Pancreas (tissue), 10 donors: ENCODE results near the gene KCTD21. TPM values are rescaled to one million over a fixed set of nuclear protein-coding genes. Genes with fewer than 3 reads are reported as not detected.
"Not testable (repeated sequence)": the region's sequence is repeated elsewhere in the genome, so short reads cannot be mapped to it uniquely, and the experiment has no call there.

ENCODE experiments used
- ATAC-seq, 4 donors: fragments of 200-7000 bp; cut with Tn5 transposase; one replicate each; pipeline versions ENCODE4 v1.8.0 to v1.9.1; 2020; ENCODE audit warnings: mild to moderate bottlenecking in 4 of 4, moderate library complexity in 4 of 4
- DNase-seq, 6 donors: peaks; one replicate each; pipeline ENCODE4 v3.0.0-alpha.2; 2020
- FAIRE-seq: peaks from 2 replicates; lab custom pipeline; 2012; peaks lifted over from hg19 to GRCh38; lab: Jason Lieb, UNC
- H3K27ac ChIP-seq, 4 donors: fragments of 200-600 bp; sonication (generic); 1 replicate in 3 of 4; 2 replicates in 1 of 4; pipeline versions ENCODE4 v1.5.0 to v1.8.0; 2020
- H3K27me3 ChIP-seq, 4 donors: fragments of 200-600 bp; one replicate each; pipeline ENCODE4 v1.8.0; 2021
- H3K36me3 ChIP-seq, 3 donors: fragments of 200-600 bp; sonication (generic) in 1 of 3; one replicate each; pipeline versions ENCODE4 v1.5.0 to v1.8.0; 2020 to 2021
- H3K4me1 ChIP-seq, 3 donors: fragments of 200-600 bp; one replicate each; pipeline ENCODE4 v1.8.0; 2021
- H3K4me3 ChIP-seq, 4 donors: fragments of 200-600 bp; sonication (generic) in 2 of 4; one replicate each; pipeline versions ENCODE4 v1.5.0 to v1.8.0; 2020 to 2021
- H3K9me3 ChIP-seq, 4 donors: fragments of 200-600 bp; one replicate each; pipeline ENCODE4 v1.8.0; 2021
- WGBS, 2 donors: extraction: QIAGEN DNeasy Blood & Tissue Kit; methylation state at CpG; one replicate each; pipeline ENCODE4 v1.1.7; 2013; 5-methylcytosine and 5-hydroxymethylcytosine counted together
- intact Hi-C, 3 donors: fragments of 100-400 bp; cut with DNase I; formaldehyde crosslinking; loops; one replicate each; pipeline versions ENCODE4 v1.11.1 to v1.14.2; 2022
- polyA plus RNA-seq, 2 donors: library from polyadenylated mRNA; stranded (reverse); fragments of 200-250 nt; gene quantifications; one replicate each; pipeline ENCODE4 v1.2.3, GENCODE V29; 2013
- total RNA-seq, 6 donors: library from RNA; stranded (reverse); fragmentation: NEBNext Ultra II Directional in 4 of 6; extraction: Animal tissue kit (Norgen Biotek cat#: 25700) in 4 of 6; gene quantifications; one replicate each; pipeline versions ENCODE4 v1.2.1 to v1.2.4, GENCODE V29; 2021 to 2023
- TF ChIP-seq, protein P1 (sequence below), 4 donors: fragments of 200-600 bp; sonication (generic) in 3 of 4; IDR thresholded peaks; one replicate each; pipeline versions ENCODE4 v1.5.0 to v1.8.0; 2021; ENCODE audit warnings: antibody characterized with exemption in 4 of 4
- donor health status: healthy with polysubstance abuse.
- donor health status: DM: no; HTN: no; CAD: no; lungs with moderate emphysema.
- donor health status: DM: no; HTN: no; CAD: no.
- donor health status: control.
- donor health status: control.
- donor health status: Bipolar disorder and iron deficiency.
- donor health status: DM: yes; HTN: yes; CAD: no.
- donor health status: DM: no; HTN: no; CAD: no.
- donor health status: DM: no; HTN: no; CAD: no.
- donor health status: DM: yes; HTN: yes; CAD: no.

Gene KCTD21
- total and polyA plus RNA-seq, 8 donors = 1.9 to 4.8 (median 2.7) TPM

DNA sequence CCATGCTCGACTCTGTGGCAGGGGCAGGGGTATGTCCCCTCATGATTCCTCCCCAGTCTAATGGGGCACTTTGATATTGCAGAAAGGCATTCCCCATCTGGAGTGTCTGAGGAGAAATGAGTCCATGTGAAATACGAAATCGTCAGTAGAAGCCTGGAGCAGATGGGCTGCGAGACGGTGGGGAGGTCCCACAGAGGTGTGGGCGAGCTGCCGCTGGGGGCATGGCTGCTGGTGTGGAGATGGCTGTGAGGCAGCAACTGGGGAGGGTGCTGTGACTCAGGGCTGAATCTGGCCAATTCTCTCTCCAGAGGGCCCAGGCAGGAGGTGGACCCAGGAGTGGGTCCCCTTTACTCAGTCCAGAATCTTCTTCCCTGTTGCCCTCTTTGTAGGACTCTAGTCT, 11.2 kb downstream of the KCTD21 start:
- ATAC-seq (no peak), FAIRE-seq (no peak), DNase-seq (no peak)
- H3K9me3 ChIP-seq = no peaks in the 10 kb centered on the region
- H3K4me3 ChIP-seq = no peak overlapping the region
- 96% methylated on average over 7 of the region's 7 CpGs for WGBS, 2 donors
- H3K27me3 ChIP-seq = no peaks in the 10 kb centered on the region
- TF ChIP-seq, protein P1, sequence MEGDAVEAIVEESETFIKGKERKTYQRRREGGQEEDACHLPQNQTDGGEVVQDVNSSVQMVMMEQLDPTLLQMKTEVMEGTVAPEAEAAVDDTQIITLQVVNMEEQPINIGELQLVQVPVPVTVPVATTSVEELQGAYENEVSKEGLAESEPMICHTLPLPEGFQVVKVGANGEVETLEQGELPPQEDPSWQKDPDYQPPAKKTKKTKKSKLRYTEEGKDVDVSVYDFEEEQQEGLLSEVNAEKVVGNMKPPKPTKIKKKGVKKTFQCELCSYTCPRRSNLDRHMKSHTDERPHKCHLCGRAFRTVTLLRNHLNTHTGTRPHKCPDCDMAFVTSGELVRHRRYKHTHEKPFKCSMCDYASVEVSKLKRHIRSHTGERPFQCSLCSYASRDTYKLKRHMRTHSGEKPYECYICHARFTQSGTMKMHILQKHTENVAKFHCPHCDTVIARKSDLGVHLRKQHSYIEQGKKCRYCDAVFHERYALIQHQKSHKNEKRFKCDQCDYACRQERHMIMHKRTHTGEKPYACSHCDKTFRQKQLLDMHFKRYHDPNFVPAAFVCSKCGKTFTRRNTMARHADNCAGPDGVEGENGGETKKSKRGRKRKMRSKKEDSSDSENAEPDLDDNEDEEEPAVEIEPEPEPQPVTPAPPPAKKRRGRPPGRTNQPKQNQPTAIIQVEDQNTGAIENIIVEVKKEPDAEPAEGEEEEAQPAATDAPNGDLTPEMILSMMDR (IDR thresholded peaks at IDR 0.05) = no peak
- intact Hi-C loops = no loop called here
- H3K36me3 ChIP-seq = peaks cover 0 to 9% (median 0%) of the 10 kb centered on the region in 3 donors
- no peaks in the 10 kb centered on the region for H3K4me1 ChIP-seq
- H3K27ac ChIP-seq = no peak overlapping the region

DNA sequence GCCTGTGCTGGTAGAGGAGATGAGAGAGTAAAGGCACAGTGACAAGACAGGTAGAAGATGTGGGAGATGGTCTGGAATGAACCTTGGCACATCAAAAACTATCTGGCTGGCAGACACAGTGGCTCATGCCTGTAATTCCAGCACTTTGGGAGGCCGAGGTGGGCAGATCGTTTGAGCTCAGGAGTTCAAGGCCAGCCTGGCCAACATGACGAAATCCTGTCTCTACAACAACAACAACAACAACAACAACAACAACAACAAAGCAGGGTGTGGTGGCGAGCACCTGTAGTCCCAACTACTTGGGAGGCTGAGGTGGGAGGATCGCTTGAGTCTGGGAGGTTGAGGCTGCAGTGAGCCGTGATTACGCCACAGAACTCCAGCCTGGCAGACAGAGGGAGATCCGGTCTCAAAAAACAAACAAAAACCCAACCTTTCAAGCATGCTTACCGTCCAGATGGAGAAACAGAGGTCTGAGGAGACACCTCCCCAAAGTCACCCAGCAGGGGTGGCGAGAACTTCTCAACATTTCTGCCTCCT, 11.8 kb downstream of the KCTD21 start:
- DNase-seq (no peak), FAIRE-seq (no peak), ATAC-seq (no peak)
- Histone ChIP-seq H3K27me3 (no peaks in the 10 kb centered on the region), H3K36me3 (peaks cover 0 to 9% (median 0%) of the 10 kb centered on the region in 3 donors), H3K4me3 (no peak overlapping the region), H3K27ac (no peak overlapping the region), H3K9me3 (no peaks in the 10 kb centered on the region), H3K4me1 (no peaks in the 10 kb centered on the region)
- intact Hi-C loops = no loop called here
- 87% methylated on average over 10 of the region's 10 CpGs for WGBS, 2 donors
- TF ChIP-seq, protein P1 (IDR thresholded peaks at IDR 0.05) = no peak

DNA sequence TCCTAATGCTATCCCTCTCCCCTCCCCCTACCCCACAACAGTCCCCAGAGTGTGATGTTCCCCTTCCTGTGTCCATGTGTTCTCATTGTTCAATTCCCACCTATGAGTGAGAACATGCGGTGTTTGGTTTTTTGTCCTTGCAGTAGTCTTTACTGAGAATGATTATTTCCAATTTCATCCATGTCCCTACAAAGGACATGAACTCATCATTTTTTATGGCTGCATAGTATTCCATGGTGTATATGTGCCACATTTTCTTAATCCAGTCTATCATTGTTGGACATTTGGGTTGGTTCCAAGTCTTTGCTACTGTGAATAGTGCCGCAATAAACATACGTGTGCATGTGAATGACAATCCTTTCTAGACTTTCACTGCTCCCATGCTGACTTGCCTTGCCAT, 12.6 kb downstream of the KCTD21 start:
- H3K27ac ChIP-seq, H3K4me3 ChIP-seq, intact Hi-C loops, H3K4me1 ChIP-seq, H3K27me3 ChIP-seq, H3K36me3 ChIP-seq, H3K9me3 ChIP-seq, DNase-seq, ATAC-seq, FAIRE-seq: not testable (repeated sequence)
- WGBS, 2 donors = 96 to 100% methylated on average over 3 of the region's 3 CpGs

DNA sequence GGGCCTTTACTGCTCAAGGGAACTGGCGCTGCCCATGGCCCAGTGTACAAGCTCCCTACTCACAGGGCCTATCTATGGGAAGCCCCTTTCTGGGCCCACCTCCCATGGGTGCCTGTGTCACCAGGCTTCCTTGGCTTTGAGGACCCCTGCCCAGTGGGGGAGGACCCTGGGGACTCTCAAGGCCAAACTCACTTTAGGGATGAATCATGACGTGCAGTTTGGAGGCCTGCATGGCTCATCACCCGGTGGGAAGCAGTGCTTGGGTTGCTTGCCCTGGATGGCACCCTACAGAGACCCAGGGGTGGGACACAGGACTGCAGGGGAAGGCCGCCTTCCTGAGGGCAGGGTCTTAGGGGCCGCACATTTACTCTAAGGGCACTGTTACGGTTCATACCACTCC, 16.5 kb downstream of the KCTD21 start:
- TF ChIP-seq, protein P1 (IDR thresholded peaks at IDR 0.05) = no peak
- FAIRE-seq (no peak), ATAC-seq (no peak), DNase-seq (no peak)
- Histone ChIP-seq H3K27ac (no peak overlapping the region), H3K9me3 (no peaks in the 10 kb centered on the region), H3K36me3 (peaks cover 0 to 9% (median 0%) of the 10 kb centered on the region in 3 donors), H3K4me1 (no peaks in the 10 kb centered on the region), H3K4me3 (no peak overlapping the region), H3K27me3 (no peaks in the 10 kb centered on the region)
- WGBS, 2 donors = 92 to 93% methylated on average over 6 of the region's 6 CpGs
- intact Hi-C loops = no loop called here

DNA sequence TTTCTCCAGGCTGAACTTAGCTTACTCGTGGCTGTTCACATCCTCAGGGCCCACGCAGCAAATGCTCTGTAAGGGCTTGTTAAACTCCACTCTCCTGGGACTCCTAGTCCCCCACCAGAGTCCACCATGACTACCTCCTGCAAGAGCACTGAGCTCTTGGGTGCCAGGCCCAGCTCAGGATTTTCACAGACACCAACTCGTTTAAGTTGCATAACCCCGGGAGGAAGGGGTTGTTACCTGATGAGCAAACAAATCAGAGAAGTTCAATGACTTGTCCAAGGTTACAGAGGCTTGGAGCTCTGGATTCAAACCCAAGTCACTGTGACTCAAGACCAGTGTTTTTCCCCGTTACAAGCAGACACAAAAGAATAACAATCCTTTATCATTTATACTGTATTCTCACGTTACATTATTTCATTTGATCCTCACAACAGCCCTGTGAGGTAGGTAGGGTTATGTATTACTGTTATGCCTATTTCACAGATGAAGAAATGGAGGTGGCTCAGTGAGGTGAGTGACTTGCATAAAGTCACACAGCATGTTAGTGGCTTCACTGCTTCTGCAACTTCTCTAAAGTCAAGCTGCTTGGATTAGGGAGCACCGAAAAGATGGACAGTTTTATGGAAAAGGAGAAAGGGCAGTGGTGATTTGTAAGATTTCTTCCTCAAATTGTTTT, 17.4 kb downstream of the KCTD21 start:
- H3K27ac ChIP-seq = no peak overlapping the region
- H3K4me1 ChIP-seq = no peaks in the 10 kb centered on the region
- 65 to 69% methylated on average over 7 of the region's 7 CpGs for WGBS, 2 donors
- H3K9me3 ChIP-seq = no peaks in the 10 kb centered on the region
- TF ChIP-seq, protein P1 (IDR thresholded peaks at IDR 0.05) = no peak
- DNase-seq (no peak), FAIRE-seq (no peak), ATAC-seq (no peak)
- intact Hi-C loops = no loop called here
- H3K36me3 ChIP-seq = peaks cover 0 to 9% (median 0%) of the 10 kb centered on the region in 3 donors
- H3K27me3 ChIP-seq = no peaks in the 10 kb centered on the region
- H3K4me3 ChIP-seq = no peak overlapping the region
